HG03103 (cell line): ENCODE results near the gene NEMF.
"Not testable (repeated sequence)": the region's sequence is repeated elsewhere in the genome, so short reads cannot be mapped to it uniquely, and the experiment has no call there.

Source experiments
- ATAC-seq: cut with Tn5 transposase; IDR thresholded peaks from one replicate; pipeline ENCODE4 v1.9.1; 2021; ENCODE audit warnings: low read depth; ENCODE audit not compliant: unreplicated experiment

Gene NEMF

DNA sequence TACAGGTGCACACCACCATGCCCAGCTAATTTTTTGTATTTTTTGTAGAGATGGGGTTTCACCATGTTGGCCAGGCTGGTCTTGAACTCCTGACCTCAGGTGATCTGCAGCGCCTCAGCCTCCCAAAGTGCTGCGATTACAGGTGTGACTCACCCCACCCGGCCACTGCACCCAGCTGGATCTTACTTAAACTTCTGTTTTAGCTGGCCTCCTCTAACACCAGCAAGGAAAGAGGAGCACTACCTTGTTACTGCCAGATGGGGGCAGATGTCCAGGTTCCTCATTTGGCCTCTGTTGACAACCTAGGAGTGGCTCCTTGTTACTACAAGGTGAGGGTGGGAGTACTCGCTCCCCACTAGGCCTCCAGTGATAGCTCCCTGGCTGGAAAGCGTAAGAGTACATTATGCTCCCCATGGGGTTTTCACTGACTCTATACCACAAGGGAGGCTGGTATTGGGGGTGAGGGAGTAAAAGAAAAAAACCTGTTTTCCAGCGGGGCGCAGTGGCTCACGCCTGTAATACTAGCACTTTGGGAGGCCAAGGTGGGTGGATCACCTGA is 27.1 kb upstream of the NEMF start:
- peak; percentile 79 for ATAC-seq

DNA sequence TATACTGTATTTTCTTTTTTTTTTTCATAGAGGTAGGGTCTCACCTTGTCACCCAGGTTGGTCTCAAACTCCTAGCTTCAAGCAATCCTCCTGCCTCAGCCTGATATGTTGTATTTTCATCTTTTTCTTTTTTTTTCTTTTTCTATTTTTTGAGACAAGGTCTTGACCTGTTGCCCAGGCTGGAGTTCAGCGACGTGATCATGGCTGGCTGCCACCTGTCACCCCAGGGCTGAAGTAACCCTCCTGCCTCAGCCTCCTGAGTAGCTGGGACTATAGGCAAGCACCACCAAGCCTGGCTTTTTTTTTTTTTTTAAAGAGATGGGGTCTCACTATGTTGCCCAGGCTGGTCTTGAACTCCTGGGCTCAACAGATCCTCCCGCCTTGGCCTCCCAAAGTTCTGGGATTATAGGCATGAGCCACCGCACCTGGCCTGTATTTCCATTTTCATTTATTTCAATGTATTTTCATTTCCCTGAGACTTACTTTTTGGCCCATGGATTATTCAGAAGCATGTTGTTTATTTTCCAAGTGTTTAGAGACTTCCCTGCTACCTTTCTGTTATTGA is 24.1 kb upstream of the NEMF start:
- ATAC-seq = no peak

GRCh38 chr14:49875640-49876198 is 23.1 kb upstream of the NEMF start:
- ATAC-seq = no peak

DNA sequence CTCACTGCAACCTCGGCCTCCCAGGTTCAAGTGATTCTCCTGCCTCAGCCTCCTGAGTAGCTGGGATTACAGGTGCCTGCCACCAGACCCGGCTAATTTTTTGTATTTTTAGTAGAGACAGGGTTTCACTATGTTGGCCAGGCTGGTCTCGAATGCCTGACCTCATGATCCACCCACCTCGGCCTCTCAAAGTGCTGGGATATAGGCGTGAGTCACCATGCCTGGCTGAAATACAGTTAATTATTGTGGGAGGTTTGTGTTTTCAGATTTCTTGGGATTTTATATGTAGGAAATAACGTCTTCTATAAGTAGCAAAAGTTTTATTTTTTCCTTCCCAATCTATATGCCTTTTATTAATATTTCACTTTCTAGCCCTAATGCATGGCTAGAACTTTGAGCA is 21.0 kb upstream of the NEMF start:
- not testable (repeated sequence) for ATAC-seq

DNA sequence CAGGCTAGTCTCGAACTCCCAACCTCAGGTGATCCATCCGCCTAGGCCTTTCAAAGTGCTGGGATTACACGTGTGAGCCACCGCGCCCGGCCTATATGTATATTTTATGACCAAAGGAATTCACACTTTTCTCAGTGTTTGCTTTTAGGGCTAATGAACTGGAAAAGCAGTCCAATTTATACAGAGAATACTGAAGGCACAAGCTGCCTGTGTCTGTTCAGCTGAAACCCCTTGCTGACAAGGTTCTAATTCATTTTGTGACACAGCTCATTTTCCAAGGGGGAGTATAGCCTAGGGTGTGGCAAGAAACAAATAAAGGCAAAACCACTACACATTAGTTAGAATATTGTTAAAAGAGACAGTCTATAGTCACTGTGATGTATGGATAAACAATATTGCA is 18.3 kb upstream of the NEMF start:
- no peak for ATAC-seq

DNA sequence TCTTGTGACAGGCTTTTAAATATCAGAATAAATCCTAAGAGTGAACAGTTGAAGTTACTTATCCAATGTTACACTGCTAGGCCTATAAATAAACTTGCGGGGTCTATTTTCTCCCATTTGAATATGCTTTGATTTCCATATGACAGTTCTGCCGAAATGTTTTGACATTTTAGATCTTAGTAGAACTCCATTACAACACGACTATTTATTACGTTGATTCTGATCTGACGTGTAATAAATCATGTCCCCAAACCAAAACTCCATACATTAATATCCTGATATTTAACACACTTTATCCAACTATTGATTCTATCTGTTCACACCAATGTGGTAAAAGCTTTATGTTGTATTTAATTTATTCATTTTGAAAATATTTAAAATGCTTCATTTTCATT is 16.1 kb upstream of the NEMF start:
- no peak for ATAC-seq

- peak; percentile 78 for ATAC-seq
Observed at GRCh38 chr14:49867831-49868719, 15.5 kb upstream of the NEMF start.

GRCh38 chr14:49865431-49865859 is 12.9 kb upstream of the NEMF start:
- no peak for ATAC-seq

DNA sequence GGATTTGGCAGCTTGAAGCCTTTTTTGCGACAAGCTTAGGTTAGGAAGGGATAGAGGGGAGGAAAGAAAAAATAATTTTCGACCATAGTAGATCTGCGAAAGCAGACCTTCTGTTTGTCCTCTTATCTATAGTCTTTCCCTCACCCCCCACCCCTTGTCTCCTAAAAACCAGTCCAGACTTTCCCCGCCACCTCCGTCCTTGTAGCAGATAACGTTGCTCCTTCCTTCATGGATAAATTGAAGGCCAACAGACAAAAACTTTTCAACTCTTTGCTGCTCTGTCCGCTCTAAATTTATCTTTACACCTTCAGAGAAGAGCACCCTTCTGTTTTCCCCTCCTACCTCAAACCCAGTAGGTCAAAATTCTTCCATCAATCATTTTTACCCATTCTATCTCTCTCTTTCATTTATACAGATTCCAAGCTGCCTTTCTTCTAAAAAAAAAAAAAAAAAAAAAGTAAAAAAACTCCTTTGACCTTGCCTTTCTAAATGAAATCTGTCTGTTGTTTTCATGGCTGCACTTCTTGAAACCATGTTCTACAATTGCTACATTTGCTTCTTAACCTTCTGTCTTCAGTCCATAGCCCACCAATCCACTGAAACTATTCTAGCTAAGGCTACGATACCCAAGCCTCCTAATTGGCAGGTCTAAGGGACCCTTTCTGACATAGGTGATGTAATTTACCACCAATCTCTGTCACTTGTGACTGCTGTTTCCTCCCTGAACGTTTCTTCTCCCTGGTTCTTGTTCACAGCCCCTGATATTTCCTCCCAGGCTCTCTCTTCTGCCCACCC is 11.1 kb upstream of the NEMF start:
- ATAC-seq = no peak

DNA sequence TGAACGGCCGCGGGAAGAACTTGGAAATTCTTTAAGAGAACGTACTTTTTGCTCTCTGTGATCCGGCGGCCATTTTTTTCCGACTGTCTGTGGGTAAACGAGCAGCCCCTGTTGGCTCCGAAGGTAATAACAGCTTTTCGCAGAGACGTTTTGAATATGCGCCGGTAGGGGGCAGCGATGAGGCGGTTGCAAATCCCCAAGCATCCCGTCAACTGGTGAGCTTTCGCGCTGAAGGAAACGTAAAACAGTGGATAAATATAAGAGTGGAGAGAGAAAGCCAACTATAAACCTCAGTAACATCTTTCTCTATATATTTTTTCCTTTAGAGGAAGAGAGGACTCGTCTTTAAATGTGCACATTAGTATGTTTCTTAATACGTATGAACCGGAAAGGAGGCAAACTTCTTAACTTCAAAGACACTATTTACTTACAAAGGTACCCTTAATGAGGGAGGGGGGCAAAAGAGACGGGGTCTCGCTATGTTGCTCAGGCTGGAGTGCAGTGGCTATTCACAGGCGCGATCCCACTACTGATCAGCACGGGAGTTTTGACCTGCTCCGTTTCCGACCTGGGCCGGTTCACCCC is 9.6 kb upstream of the NEMF start:
- peak; percentile 14 for ATAC-seq

- ATAC-seq = no peak
Observed at GRCh38 chr14:49861699-49862088, 9.1 kb upstream of the NEMF start.

DNA sequence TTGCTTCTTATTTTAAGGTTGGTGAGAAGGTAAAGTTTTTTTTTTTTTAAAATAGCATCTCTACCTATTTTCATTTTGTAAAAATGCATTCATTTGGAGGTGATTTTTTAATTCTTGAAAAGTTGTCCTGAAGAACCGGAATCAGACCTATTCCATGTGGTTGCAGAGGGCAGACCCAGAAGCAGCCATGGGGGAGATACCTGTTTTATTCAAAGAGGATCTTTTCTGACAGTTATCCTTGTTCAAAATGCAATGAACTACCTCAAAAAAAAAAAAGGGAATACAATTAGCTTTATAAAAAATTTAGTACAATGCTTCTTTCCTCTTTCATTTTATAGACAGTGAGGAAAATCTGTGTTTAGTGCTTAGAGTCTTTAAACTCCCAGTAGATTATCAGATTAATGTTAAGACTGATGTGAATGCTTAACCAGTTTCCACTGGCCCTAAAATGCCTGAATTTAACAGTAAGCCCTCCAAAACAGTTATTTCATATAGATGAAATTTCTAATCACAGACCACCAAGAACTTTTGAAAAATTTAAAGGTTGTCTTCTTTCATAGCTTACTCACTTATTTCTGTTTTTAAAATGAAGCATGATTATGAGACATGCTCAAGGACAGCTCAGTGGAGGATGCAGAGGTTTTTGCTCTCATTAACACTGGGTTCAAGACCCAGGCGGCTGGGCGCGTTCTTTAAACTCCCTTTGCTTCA is 8.6 kb upstream of the NEMF start:
- ATAC-seq = no peak

DNA sequence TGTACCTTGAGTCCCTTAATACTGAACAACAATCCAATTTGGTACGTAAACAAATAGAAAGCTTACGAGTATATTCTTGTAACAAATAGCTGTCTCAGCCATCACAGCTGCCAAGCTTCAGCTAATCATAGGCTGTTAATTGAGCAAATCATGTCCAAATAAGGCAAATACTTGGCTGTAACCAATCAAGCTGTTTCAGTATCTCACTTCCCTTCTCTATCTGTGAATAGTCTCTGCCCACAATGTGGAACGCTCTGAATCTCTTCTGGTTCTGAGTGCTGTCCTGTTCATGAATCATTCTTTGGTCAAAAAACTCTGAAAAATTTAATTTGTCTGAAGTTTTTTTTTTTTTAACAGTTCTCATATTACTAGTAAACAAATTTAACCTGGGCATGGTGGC is 5.8 kb upstream of the NEMF start:
- ATAC-seq = no peak

GRCh38 chr14:49857427-49858003 is 4.9 kb upstream of the NEMF start:
- ATAC-seq = no peak

DNA sequence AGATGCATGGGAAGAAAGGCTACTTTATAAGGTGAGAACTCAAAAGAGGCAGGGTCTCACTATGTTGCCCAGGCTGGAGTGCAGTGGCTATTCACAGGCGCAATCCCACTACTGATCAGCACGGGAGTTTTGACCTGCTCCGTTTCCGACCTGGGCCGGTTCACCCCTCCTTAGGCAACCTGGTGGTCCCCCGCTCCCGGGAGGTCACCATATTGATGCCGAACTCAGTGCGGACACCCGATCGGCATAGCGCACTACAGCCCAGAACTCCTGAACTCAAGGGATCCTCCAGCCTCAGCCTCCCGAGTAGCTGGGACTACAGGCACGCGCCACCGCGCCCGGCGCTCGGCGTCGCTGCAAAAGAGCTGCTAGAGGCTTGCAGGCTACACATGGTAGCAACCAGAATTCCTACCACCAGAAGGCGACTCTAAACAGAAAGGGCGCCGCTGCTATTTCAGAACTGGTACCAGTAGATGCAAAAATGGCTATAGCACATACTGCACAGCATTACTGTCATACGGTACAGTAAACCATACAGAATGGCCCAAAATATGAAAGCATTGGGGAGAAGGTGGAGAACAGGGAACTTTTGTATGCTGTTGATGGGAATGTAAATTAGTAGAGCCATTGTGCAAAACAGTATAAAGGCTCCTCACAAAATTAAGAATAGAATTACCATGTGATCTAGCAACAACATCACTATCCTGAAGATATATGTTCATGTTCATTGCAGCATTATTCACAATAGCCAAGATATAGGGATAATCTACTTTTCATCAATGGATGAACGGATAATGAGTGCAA is 1.2 kb upstream of the NEMF start:
- ATAC-seq = no peak

GRCh38 chr14:49853158-49853477 is 530 bp upstream of the NEMF start:
- ATAC-seq = peak; percentile 4

DNA sequence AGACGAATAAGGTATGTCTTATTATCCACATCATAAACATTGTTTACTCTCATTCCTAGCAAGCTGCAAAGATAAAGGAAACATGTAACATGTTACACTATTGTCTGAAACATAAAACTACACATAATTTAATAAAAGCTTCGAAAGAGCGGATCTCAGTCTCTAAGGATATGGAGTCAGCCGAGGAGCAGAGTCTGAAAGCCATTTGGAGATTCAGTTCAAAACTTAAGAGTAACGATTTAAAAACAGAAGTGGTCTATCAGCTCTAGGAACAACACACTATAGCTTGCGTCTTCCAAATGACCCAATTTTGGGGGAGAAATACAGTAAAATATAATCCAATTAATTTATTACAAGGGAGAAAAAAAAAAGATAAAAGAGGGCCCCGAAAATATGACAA is 775 bp downstream of the NEMF start:
- no peak for ATAC-seq

- ATAC-seq = no peak
Observed at GRCh38 chr14:49849213-49849847, 3.3 kb downstream of the NEMF start.
